IMR-90 (cell line): ENCODE results near the gene CARD19.

ENCODE experiments used
- BHLHE40 ChIP-seq: fragments of 150-350 bp; IDR thresholded peaks from 2 replicates; pipeline ENCODE4 v1.6.1; 2016; ENCODE audit warnings: mild to moderate bottlenecking, low read depth, low read length
- CEBPB ChIP-seq: IDR thresholded peaks from 2 replicates; pipeline ENCODE4 v1.6.1; 2012; ENCODE audit warnings: low read depth, low read length, improper control_type of control experiment
- MXI1 ChIP-seq: IDR thresholded peaks from 2 replicates; pipeline ENCODE4 v1.6.1; 2012; ENCODE audit warnings: low read depth, mild to moderate bottlenecking, low read length, moderate library complexity, borderline replicate concordance
- POLR2A ChIP-seq: IDR thresholded peaks from 2 replicates; pipeline ENCODE4 v1.6.1; 2012; ENCODE audit warnings: mild to moderate bottlenecking, low read depth, low read length
- RAD21 ChIP-seq: IDR thresholded peaks from 2 replicates; pipeline ENCODE4 v1.6.1; 2012; ENCODE audit warnings: low read length, improper control_type of control experiment
- RCOR1 ChIP-seq: IDR thresholded peaks from 2 replicates; pipeline ENCODE4 v1.6.1; 2012; ENCODE audit warnings: mild to moderate bottlenecking, low read length, improper control_type of control experiment; ENCODE audit not compliant: insufficient replicate concordance
- RFX5 ChIP-seq: IDR thresholded peaks from 2 replicates; pipeline ENCODE4 v1.8.0; 2012; ENCODE audit warnings: low read depth, mild to moderate bottlenecking, low read length, moderate library complexity
- SMC3 ChIP-seq: fragments of 150-350 bp; IDR thresholded peaks from 2 replicates; pipeline ENCODE4 v1.6.1; 2016; ENCODE audit warnings: low read depth, mild to moderate bottlenecking, antibody characterized with exemption, low read length, moderate library complexity
- TF ChIP-seq, protein P1 (sequence below): conservative IDR thresholded peaks from 2 replicates; pipeline ENCODE4 v1.5.1; 2012; ENCODE audit warnings: mild to moderate bottlenecking, low read depth, low read length, improper control_type of control experiment
- TF ChIP-seq, protein P2 (sequence below): fragments of 150-350 bp; IDR thresholded peaks from 2 replicates; pipeline ENCODE4 v1.6.1; 2017; ENCODE audit warnings: mild to moderate bottlenecking, antibody characterized with exemption, low read length, low read depth

DNA sequence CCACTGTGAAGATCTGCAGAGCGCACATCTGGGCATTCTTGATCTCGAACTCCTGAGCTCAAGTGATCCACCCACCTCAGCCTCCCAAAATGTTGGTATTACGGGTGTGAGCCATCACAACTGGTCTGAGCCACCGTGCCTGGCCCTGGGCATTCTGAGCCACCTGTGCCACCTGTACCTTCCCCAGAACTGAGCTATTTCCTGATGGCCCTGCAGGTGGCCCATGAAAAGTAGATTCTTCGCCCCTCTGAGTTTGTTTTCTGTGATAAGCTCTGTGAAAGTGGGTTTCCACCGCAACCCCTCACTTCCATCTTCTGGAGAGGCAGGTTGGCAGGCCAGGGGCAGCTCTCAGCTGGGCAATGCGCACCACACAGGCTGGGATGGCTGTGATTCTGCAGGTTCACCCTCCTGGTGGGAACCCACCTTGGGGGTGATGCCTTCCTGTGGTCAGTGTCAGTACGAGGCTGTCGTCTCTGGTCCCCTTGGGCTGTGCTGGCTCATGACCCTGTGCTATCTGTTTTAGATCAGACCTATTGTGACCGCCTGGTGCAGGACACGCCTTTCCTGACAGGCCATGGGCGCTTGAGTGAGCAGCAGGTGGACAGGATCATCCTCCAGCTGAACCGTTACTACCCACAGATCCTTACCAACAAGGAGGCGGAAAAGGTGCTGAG, 11.3 kb downstream of the CARD19 start:
- TF ChIP-seq, protein P1, sequence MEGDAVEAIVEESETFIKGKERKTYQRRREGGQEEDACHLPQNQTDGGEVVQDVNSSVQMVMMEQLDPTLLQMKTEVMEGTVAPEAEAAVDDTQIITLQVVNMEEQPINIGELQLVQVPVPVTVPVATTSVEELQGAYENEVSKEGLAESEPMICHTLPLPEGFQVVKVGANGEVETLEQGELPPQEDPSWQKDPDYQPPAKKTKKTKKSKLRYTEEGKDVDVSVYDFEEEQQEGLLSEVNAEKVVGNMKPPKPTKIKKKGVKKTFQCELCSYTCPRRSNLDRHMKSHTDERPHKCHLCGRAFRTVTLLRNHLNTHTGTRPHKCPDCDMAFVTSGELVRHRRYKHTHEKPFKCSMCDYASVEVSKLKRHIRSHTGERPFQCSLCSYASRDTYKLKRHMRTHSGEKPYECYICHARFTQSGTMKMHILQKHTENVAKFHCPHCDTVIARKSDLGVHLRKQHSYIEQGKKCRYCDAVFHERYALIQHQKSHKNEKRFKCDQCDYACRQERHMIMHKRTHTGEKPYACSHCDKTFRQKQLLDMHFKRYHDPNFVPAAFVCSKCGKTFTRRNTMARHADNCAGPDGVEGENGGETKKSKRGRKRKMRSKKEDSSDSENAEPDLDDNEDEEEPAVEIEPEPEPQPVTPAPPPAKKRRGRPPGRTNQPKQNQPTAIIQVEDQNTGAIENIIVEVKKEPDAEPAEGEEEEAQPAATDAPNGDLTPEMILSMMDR: no peak
- TF ChIP-seq POLR2A (no peak), RAD21 (no peak), CEBPB (no peak), RFX5 (no peak), MXI1 (no peak), SMC3 (no peak), RCOR1 (no peak), BHLHE40 (no peak)
- TF ChIP-seq, protein P2, sequence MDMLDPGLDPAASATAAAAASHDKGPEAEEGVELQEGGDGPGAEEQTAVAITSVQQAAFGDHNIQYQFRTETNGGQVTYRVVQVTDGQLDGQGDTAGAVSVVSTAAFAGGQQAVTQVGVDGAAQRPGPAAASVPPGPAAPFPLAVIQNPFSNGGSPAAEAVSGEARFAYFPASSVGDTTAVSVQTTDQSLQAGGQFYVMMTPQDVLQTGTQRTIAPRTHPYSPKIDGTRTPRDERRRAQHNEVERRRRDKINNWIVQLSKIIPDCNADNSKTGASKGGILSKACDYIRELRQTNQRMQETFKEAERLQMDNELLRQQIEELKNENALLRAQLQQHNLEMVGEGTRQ: no peak
